ENCODE data around the gene RPTOR.

Gene RPTOR

GRCh38 chr17:80963812-80964543, 419.3 kb downstream of the RPTOR start:
- TF ChIP-seq CTCF (IDR thresholded peaks at IDR 0.05; ENCODE audit: control extremely low read depth, extremely low read depth, low read depth, missing control alignments): no peak
- no peak for DNase-seq (ENCODE audit: extremely low spot score)
- CTCF ChIA-PET: no interaction called here
- POLR2A ChIA-PET: no interaction called here

- no peak for TF ChIP-seq CTCF (IDR thresholded peaks at IDR 0.05; ENCODE audit: control extremely low read depth, extremely low read depth, low read depth, missing control alignments)
- ChIA-PET CTCF (no interaction called here), POLR2A (no interaction called here)
- no peak for DNase-seq (ENCODE audit: extremely low spot score)
Measured at GRCh38 chr17:80964544-80964856, 419.9 kb downstream of the RPTOR start.

GRCh38 chr17:80964859-80965580, 420.4 kb downstream of the RPTOR start:
- POLR2A ChIA-PET: no interaction called here
- no peak for TF ChIP-seq CTCF (IDR thresholded peaks at IDR 0.05; ENCODE audit: control extremely low read depth, extremely low read depth, low read depth, missing control alignments)
- no peak for DNase-seq (ENCODE audit: extremely low spot score)
- CTCF ChIA-PET: interaction anchor here (1.1 kb wide), 1 partner anchor 537 kb away, joined by 6 read pairs; no protein-coding TSS in a partner anchor

- TF ChIP-seq CTCF (IDR thresholded peaks at IDR 0.05; ENCODE audit: control extremely low read depth, extremely low read depth, low read depth, missing control alignments): no peak
- POLR2A ChIA-PET: no interaction called here
- CTCF ChIA-PET: interaction anchor here (1.1 kb wide), 1 partner anchor 538 kb away, joined by 6 read pairs; no protein-coding TSS in a partner anchor
- DNase-seq (ENCODE audit: extremely low spot score): no peak
Measured at GRCh38 chr17:80965606-80966005, 421.0 kb downstream of the RPTOR start.

GRCh38 chr17:80967404-80967872, 422.8 kb downstream of the RPTOR start:
- no peak for TF ChIP-seq CTCF (IDR thresholded peaks at IDR 0.05; ENCODE audit: control extremely low read depth, extremely low read depth, low read depth, missing control alignments)
- no peak for DNase-seq (ENCODE audit: extremely low spot score)
- ChIA-PET POLR2A (no interaction called here), CTCF (interaction anchor here (1.0 kb wide), 1 partner anchor 540 kb away, joined by 4 read pairs; no protein-coding TSS in a partner anchor)

- DNase-seq (ENCODE audit: extremely low spot score): no peak
- ChIA-PET POLR2A (no interaction called here), CTCF (interaction anchor here (1.0 to 1.6 kb wide), 3 partner anchors 10 to 545 kb away, joined by 3 to 4 read pairs (median 3); no protein-coding TSS in a partner anchor)
- no peak for TF ChIP-seq CTCF (IDR thresholded peaks at IDR 0.05; ENCODE audit: control extremely low read depth, extremely low read depth, low read depth, missing control alignments)
Measured at GRCh38 chr17:80968602-80969029, 424.0 kb downstream of the RPTOR start.

Measured in GM10248 (cell line).